ENCODE results near the gene RHEB. TPM values are rescaled to one million over a fixed set of nuclear protein-coding genes. Genes with fewer than 3 reads are reported as not detected.
A peak's percentile ranks its signal among the peaks of the same experiment; 100 is the strongest.

Gene RHEB
- total RNA-seq, 1 donor from 2014 or later, result 81.0 TPM

DNA sequence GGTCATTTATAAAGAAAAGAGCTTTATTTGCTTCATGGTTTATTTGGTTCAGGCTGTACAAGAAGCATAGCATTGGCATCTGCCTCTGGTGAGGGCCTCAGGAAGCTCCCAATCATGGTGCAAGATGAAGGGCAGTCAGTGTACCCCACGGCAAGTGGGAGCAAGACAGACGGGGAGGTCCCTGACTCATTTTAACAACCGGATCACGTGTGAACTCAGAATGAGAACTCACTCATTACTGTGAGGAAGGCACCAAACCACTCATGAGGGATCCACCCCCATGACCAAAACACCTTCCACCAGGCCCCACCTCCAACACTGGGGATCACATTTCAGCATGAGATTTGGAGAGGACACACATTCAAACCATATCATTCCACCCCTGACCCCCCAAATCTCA, 64.0 kb downstream of the RHEB start:
- peak; percentile 20 for DNase-seq (ENCODE audit: extremely low spot score, unreplicated experiment)
- Mint-ChIP-seq H3K4me1 (ENCODE audit: unreplicated experiment) (peaks cover 27% of the 10 kb centered on the region), H3K27ac (no peak overlapping the region), H3K9me3 (no peaks in the 10 kb centered on the region), H3K27me3 (peaks cover 3% of the 10 kb centered on the region), H3K36me3 (no peaks in the 10 kb centered on the region), H3K4me3 (no peak overlapping the region)
- TF ChIP-seq CTCF (conservative IDR thresholded peaks at IDR 0.05), result no peak

DNA sequence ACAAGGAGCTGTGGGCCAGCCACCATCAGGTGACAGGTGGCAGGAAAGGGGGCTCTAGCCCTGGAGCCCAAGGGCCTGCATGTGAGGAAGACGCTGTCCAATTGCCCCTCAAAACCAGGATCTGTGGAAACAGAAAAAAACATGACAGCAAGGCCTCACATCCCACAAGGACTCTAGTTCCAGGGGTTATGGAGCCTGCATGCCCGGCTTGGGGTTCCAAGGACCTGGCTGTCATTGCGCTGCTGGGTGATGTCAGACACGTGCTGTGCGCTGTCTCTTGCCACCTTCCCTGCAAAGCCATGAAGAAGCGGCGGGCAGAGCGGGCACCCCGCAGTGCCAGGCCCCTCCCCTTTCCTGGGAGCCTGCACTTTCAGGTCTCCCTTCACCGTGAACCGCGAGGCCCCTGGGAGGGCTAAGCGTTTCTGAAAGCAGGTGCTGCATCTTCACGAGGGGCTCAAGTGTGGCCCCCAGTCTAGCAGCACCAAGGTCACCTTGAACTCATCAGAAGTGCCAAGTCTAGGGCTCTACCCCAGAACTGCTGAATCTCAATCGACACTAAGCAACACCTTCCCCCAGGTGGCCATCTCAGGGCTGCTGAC, 64.7 kb downstream of the RHEB start:
- Mint-ChIP-seq H3K4me3 (no peak overlapping the region), H3K27me3 (peaks cover 3% of the 10 kb centered on the region), H3K27ac (no peak overlapping the region), H3K9me3 (no peaks in the 10 kb centered on the region), H3K36me3 (no peaks in the 10 kb centered on the region), H3K4me1 (ENCODE audit: unreplicated experiment) (peaks cover 20% of the 10 kb centered on the region)
- DNase-seq (ENCODE audit: extremely low spot score, unreplicated experiment), result peak; percentile 64
- TF ChIP-seq CTCF (conservative IDR thresholded peaks at IDR 0.05), result no peak

GRCh38 chr7:151454305-151454704, 65.4 kb downstream of the RHEB start:
- no peak overlapping the region for H3K27ac Mint-ChIP-seq
- H3K36me3 Mint-ChIP-seq, result no peaks in the 10 kb centered on the region
- no peaks in the 10 kb centered on the region for H3K9me3 Mint-ChIP-seq
- TF ChIP-seq CTCF (conservative IDR thresholded peaks at IDR 0.05), result no peak
- H3K4me1 Mint-ChIP-seq (ENCODE audit: unreplicated experiment), result peaks cover 17% of the 10 kb centered on the region
- peak; percentile 31 for DNase-seq (ENCODE audit: extremely low spot score, unreplicated experiment)
- H3K4me3 Mint-ChIP-seq, result no peak overlapping the region
- H3K27me3 Mint-ChIP-seq, result peaks cover 3% of the 10 kb centered on the region

DNA sequence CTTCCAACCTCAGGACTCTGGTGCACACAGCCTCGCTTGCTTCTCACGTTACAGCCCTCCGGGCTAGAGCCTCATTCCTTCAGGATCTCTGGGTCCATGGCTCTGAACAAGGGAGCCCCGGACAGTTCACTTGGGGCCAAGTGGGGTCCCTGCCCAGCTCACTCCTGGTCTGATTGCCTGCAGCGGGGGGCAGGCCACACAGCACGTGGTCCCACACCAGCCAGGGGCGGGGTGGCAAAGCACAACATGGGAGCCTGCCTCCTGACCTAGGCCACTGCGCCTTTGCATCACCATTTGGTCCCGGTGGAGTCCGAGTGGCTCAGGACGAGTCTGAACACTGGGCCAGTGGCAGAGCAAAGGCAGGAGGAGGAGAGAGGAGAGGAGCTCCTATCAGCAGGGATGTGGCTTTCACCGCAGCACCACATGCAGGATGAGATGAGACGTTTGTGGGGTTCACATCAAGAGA, 66.3 kb downstream of the RHEB start:
- no peak for TF ChIP-seq CTCF (conservative IDR thresholded peaks at IDR 0.05)
- DNase-seq (ENCODE audit: extremely low spot score, unreplicated experiment), result peak; percentile 60
- Mint-ChIP-seq H3K9me3 (no peaks in the 10 kb centered on the region), H3K36me3 (no peaks in the 10 kb centered on the region), H3K27ac (no peak overlapping the region), H3K4me1 (ENCODE audit: unreplicated experiment) (peaks cover 15% of the 10 kb centered on the region), H3K27me3 (peaks cover 3% of the 10 kb centered on the region), H3K4me3 (no peak overlapping the region)

DNA sequence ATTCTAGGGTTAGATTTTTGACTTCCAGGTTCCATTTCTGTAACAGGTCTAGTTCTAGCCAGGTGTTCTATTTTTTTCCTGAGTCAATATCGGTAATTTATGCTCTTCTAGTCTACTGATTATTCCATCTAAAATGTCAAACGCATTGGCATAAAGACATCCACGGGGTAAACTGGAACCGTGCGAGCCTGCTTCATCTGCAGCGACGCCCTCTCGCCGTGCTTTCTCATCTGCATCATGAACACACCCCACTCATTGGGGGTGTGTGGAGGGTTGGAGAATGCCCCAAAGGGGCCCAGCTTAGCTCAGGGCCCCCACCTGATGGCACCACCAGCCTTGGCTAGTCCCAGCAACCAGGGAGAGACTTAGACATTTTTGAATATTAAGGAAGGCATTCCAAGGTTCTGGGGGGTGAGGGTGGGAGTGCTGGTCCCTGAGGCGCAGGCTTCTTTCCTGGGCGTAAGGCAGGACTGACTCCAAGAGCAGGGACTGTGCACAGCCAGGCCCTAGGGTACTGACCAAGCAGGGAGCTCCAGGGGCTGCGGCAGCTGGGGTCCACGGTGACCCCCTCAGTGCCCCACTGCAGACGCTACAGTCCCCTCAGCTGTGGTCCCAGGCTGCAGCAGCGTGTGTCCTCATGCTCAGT, 66.9 kb downstream of the RHEB start:
- H3K4me3 Mint-ChIP-seq, result no peak overlapping the region
- H3K9me3 Mint-ChIP-seq, result no peaks in the 10 kb centered on the region
- H3K27me3 Mint-ChIP-seq, result peaks cover 3% of the 10 kb centered on the region
- peak; percentile 36 for DNase-seq (ENCODE audit: extremely low spot score, unreplicated experiment)
- no peaks in the 10 kb centered on the region for H3K36me3 Mint-ChIP-seq
- H3K4me1 Mint-ChIP-seq (ENCODE audit: unreplicated experiment), result peaks cover 15% of the 10 kb centered on the region
- no peak overlapping the region for H3K27ac Mint-ChIP-seq
- TF ChIP-seq CTCF (conservative IDR thresholded peaks at IDR 0.05), result no peak
